ENCODE measurements around the gene HNRNPA0. TPM values are rescaled to one million over a fixed set of nuclear protein-coding genes. Genes with fewer than 3 reads are reported as not detected.

The HNRNPA0 gene
- total RNA-seq, 1 donor from 2014 or later: 102 TPM

DNA sequence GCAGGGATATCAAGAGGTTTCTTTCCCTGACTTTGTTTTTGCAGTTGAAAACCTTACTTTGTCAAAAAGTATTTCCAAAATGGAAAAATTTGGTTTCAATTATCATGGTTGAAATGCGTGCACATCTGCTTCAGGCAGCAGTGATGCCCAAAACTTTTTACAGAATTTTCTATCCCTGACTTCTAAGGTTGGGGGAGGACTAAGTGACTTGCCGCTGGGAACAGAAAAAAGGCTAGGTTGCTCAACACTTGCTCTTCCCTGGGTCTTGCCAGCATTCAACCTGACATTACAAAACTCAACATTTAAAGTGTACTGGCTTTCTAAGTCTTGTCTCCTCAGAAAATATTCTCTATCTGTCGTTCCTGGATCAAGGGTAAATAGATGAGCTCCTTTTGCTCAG lies 23.0 kb downstream of the HNRNPA0 start:
- Mint-ChIP-seq H3K9me3 (no peaks in the 10 kb centered on the region), H3K4me3 (no peak overlapping the region), H3K4me1 (no peaks in the 10 kb centered on the region), H3K27ac (ENCODE audit: unreplicated experiment) (no peak overlapping the region), H3K27me3 (ENCODE audit: low read depth) (no peaks in the 10 kb centered on the region), H3K36me3 (ENCODE audit: low read depth) (no peaks in the 10 kb centered on the region)
- TF ChIP-seq, protein P1, sequence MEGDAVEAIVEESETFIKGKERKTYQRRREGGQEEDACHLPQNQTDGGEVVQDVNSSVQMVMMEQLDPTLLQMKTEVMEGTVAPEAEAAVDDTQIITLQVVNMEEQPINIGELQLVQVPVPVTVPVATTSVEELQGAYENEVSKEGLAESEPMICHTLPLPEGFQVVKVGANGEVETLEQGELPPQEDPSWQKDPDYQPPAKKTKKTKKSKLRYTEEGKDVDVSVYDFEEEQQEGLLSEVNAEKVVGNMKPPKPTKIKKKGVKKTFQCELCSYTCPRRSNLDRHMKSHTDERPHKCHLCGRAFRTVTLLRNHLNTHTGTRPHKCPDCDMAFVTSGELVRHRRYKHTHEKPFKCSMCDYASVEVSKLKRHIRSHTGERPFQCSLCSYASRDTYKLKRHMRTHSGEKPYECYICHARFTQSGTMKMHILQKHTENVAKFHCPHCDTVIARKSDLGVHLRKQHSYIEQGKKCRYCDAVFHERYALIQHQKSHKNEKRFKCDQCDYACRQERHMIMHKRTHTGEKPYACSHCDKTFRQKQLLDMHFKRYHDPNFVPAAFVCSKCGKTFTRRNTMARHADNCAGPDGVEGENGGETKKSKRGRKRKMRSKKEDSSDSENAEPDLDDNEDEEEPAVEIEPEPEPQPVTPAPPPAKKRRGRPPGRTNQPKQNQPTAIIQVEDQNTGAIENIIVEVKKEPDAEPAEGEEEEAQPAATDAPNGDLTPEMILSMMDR (conservative IDR thresholded peaks at IDR 0.05): no peak
- no peak for DNase-seq (ENCODE audit: low read depth, low spot score)

DNA sequence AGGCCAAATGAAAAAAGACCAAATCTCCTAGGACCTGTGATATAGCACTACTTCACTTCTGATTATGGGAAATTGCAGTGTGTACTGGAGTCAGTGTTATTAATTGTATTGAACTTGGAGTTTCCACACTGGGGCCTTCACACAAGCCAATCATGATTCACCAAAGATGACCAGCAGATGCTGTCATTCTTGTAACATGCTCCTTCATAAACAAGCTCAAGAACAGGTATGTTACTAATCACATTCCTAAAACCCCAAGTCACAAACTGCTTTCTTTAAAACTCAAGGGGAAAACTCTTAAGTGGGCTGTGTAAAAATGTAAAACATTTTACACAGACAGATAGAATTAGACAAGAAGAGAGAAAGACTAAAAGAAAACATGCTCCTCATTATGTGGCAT lies 23.8 kb downstream of the HNRNPA0 start:
- no peak for DNase-seq (ENCODE audit: low read depth, low spot score)
- Mint-ChIP-seq H3K4me1 (no peaks in the 10 kb centered on the region), H3K4me3 (no peak overlapping the region), H3K36me3 (ENCODE audit: low read depth) (no peaks in the 10 kb centered on the region), H3K27me3 (ENCODE audit: low read depth) (no peaks in the 10 kb centered on the region), H3K9me3 (no peaks in the 10 kb centered on the region), H3K27ac (ENCODE audit: unreplicated experiment) (no peak overlapping the region)
- TF ChIP-seq, protein P1 (conservative IDR thresholded peaks at IDR 0.05): no peak

DNA sequence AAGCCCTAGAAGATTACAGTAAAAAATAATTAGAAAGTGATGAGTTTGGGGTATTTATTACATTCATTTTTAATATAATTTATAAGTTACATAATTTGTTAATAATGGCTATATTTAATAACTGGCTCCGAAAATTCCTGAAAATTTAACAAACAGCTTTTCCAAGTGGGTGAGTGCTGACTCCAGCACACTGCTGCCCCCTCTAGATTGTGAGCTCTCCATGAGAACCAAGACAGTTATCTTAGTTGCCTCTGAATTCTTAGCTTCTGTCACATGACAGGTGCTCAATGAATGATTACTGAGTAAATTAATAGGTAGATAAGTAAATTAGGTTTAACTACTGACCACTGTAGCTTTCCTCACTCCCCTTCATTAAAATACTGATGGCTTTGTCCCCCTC lies 26.1 kb downstream of the HNRNPA0 start:
- H3K36me3 Mint-ChIP-seq (ENCODE audit: low read depth): no peaks in the 10 kb centered on the region
- no peaks in the 10 kb centered on the region for H3K4me1 Mint-ChIP-seq
- H3K27me3 Mint-ChIP-seq (ENCODE audit: low read depth): no peaks in the 10 kb centered on the region
- no peak overlapping the region for H3K27ac Mint-ChIP-seq (ENCODE audit: unreplicated experiment)
- H3K9me3 Mint-ChIP-seq: no peaks in the 10 kb centered on the region
- H3K4me3 Mint-ChIP-seq: no peak overlapping the region
- no peak for DNase-seq (ENCODE audit: low read depth, low spot score)
- TF ChIP-seq, protein P1 (conservative IDR thresholded peaks at IDR 0.05): no peak

DNA sequence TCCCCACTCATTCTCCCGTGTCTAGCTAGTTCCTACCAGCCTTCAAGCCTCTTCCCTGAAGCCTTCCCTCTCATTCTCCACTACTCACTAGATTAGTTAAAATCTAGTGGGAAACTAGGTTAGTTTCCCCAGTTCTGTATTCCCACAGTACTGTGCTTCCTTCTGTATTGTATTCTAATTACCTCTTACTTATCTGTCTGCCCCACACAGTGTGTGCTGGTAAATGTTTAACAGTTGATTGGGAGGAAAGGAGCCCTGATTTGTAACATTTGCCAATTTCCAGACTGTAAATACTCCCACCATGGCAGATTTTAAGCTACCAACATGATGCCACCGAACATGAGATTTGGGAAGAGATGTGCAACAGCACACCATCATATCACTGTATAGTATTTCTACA lies 26.5 kb downstream of the HNRNPA0 start:
- no peak for DNase-seq (ENCODE audit: low read depth, low spot score)
- TF ChIP-seq, protein P1 (conservative IDR thresholded peaks at IDR 0.05): no peak
- no peaks in the 10 kb centered on the region for H3K27me3 Mint-ChIP-seq (ENCODE audit: low read depth)
- H3K4me1 Mint-ChIP-seq: no peaks in the 10 kb centered on the region
- H3K27ac Mint-ChIP-seq (ENCODE audit: unreplicated experiment): no peak overlapping the region
- H3K9me3 Mint-ChIP-seq: no peaks in the 10 kb centered on the region
- no peaks in the 10 kb centered on the region for H3K36me3 Mint-ChIP-seq (ENCODE audit: low read depth)
- no peak overlapping the region for H3K4me3 Mint-ChIP-seq

DNA sequence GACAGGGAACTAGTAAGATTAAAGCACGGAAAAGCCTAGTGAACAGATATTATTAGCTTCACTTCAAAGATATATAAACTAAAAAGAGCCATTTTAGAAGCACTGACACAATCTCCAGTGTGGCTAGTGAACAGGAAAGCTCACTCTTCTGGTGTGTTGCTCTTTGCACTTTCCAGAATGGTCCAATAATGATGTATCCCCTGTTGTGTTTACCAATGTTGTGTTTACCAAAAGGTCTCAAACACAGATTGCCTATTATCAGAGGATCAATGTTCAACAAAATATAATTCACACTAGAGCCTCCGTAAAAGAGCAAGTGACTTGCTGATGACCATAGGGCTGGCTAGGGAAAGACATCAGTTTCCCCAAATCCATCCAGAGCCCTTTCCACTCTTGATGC lies 29.9 kb downstream of the HNRNPA0 start:
- no peak overlapping the region for H3K4me3 Mint-ChIP-seq
- no peak overlapping the region for H3K27ac Mint-ChIP-seq (ENCODE audit: unreplicated experiment)
- TF ChIP-seq, protein P1 (conservative IDR thresholded peaks at IDR 0.05): no peak
- H3K9me3 Mint-ChIP-seq: no peaks in the 10 kb centered on the region
- DNase-seq (ENCODE audit: low read depth, low spot score): no peak
- H3K27me3 Mint-ChIP-seq (ENCODE audit: low read depth): no peaks in the 10 kb centered on the region
- no peaks in the 10 kb centered on the region for H3K4me1 Mint-ChIP-seq
- peaks cover 2% of the 10 kb centered on the region for H3K36me3 Mint-ChIP-seq (ENCODE audit: low read depth)

DNA sequence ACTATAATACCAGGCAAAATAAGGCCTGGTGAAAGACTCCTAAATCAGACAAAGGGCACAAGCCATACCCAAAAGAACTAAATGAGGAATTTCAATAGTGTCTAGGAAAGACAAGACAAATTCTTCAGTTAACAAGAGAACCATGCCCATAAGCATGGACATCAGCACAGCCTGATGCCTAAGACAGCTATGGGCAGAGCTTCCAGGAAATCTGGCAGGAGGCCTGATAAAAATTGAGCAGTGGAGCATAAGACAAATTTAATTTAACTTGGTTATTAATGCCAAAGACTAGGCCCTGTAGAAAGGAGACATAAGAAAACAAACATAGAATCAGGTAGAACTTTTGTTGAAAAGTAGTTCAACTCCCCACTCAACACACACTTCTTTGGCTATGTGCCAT lies 35.6 kb downstream of the HNRNPA0 start:
- no peak for DNase-seq (ENCODE audit: low read depth, low spot score)
- Mint-ChIP-seq H3K36me3 (ENCODE audit: low read depth) (peaks cover 15% of the 10 kb centered on the region), H3K27ac (ENCODE audit: unreplicated experiment) (no peak overlapping the region), H3K27me3 (ENCODE audit: low read depth) (no peaks in the 10 kb centered on the region), H3K4me3 (no peak overlapping the region), H3K4me1 (no peaks in the 10 kb centered on the region), H3K9me3 (peaks cover 5% of the 10 kb centered on the region)
- TF ChIP-seq, protein P1 (conservative IDR thresholded peaks at IDR 0.05): no peak
